GM12878 (cell line): ENCODE results near the gene PPP1CA. TPM values are rescaled to one million over a fixed set of nuclear protein-coding genes. Genes with fewer than 3 reads are reported as not detected.

Experiments used
- ATAC-seq: fragments of 200-7000 bp; cut with Tn5 transposase; 3 replicates; pipeline ENCODE4 v1.9.1; 2020; ENCODE audit warnings: mild to moderate bottlenecking, moderate library complexity
- BruUV-seq: library from RNA; stranded (reverse); fragments of 400-500 nt; replicated peaks from 2 replicates; lab custom pipeline; 2021; lab: Mats Ljungman, UMichigan
- CTCF ChIA-PET: fragments of 300-600 bp; sonication (Branson Sonifier 250); formaldehyde crosslinking; extraction: SDS; loops from one replicate; lab custom pipeline; 2021; ENCODE audit warnings: inconsistent platforms; lab: Yijun Ruan, JAX
- POLR2A ChIA-PET: fragments of 350-600 bp; formaldehyde crosslinking; extraction: SDS; loops from one replicate; lab custom pipeline; 2021; ENCODE audit warnings: inconsistent platforms; lab: Charles Lee
- RAD21 ChIA-PET: fragments of 300-600 bp; sonication (Branson Sonifier 250); formaldehyde crosslinking; loops from one replicate; lab custom pipeline; 2023; ENCODE audit warnings: antibody characterized with exemption; ENCODE audit not compliant: unreplicated experiment; lab: Charles Lee
- SMC1A ChIA-PET: fragments of 300-600 bp; sonication (Branson Sonifier 250); formaldehyde crosslinking; loops from one replicate; lab custom pipeline; 2023; ENCODE audit not compliant: unreplicated experiment, uncharacterized antibody; lab: Charles Lee
- DNase-seq: peaks from one replicate; pipeline ENCODE4 v3.0.0-alpha.2; 2011; ENCODE audit warnings: low read depth, low spot score
- FAIRE-seq: peaks from 3 replicates; lab custom pipeline; 2011; peaks lifted over from hg19 to GRCh38; lab: Jason Lieb, UNC
- H2AFZ ChIP-seq: 2 replicates; pipeline ENCODE4 v1.6.0; 2011; ENCODE audit warnings: low read depth, low read length, control low read depth; ENCODE audit not compliant: control insufficient read depth
- H3K27ac ChIP-seq: 2 replicates; pipeline ENCODE4 v1.5.1; 2011; ENCODE audit warnings: control low read depth; ENCODE audit not compliant: control insufficient read depth, insufficient read depth
- H3K27me3 ChIP-seq, 2 experiments: replicated peaks in 1 of 2; 2 replicates each; pipeline versions ENCODE4 v1.6.0 to v1.6.1; 2011; ENCODE audit warnings: low read length in 1 of 2; ENCODE audit not compliant: control insufficient read depth in 2 of 2, insufficient read depth in 2 of 2
- H3K36me3 ChIP-seq, 2 experiments: 2 replicates each; pipeline ENCODE4 v1.5.1; 2011; ENCODE audit warnings: low read length in 1 of 2; ENCODE audit not compliant: control insufficient read depth in 2 of 2, insufficient read depth in 2 of 2
- H3K4me1 ChIP-seq: 2 replicates; pipeline ENCODE4 v1.6.1; 2011; ENCODE audit warnings: mild to moderate bottlenecking, low read length, moderate library complexity, mixed read lengths; ENCODE audit not compliant: control insufficient read depth, insufficient read depth
- H3K4me2 ChIP-seq: 2 replicates; pipeline ENCODE4 v1.6.0; 2011; ENCODE audit warnings: control low read depth; ENCODE audit not compliant: control insufficient read depth, insufficient read depth
- H3K4me3 ChIP-seq: fragments of 200-600 bp; sonication (generic); 2 replicates; pipeline ENCODE4 v1.5.1; 2016
- H3K79me2 ChIP-seq: 2 replicates; pipeline ENCODE4 v1.6.0; 2011; ENCODE audit warnings: low read length; ENCODE audit not compliant: control insufficient read depth, insufficient read depth
- H3K9ac ChIP-seq: 2 replicates; pipeline ENCODE4 v1.8.0; 2011; ENCODE audit warnings: low read length, control low read depth, mixed read lengths; ENCODE audit not compliant: control insufficient read depth, insufficient read depth
- H3K9me3 ChIP-seq: replicated peaks from 3 replicates; pipeline ENCODE4 v1.5.1; 2011; ENCODE audit warnings: mild to moderate bottlenecking, low read length; ENCODE audit not compliant: control insufficient read depth, insufficient read depth
- H4K20me1 ChIP-seq: 2 replicates; pipeline ENCODE4 v1.6.0; 2011; ENCODE audit not compliant: control insufficient read depth, insufficient read depth
- CBX3 ChIP-seq: fragments of 200-600 bp; sonication (generic); IDR thresholded peaks from 2 replicates; pipeline ENCODE4 v1.6.1; 2016; ENCODE audit warnings: low read depth, borderline replicate concordance
- DPF2 ChIP-seq: fragments of 450-650 bp; IDR thresholded peaks from 2 replicates; pipeline ENCODE4 v1.6.1; 2017; ENCODE audit warnings: mild to moderate bottlenecking
- HDGF ChIP-seq: fragments of 450-650 bp; IDR thresholded peaks from 2 replicates; pipeline ENCODE4 v1.6.1; 2016; ENCODE audit warnings: antibody characterized with exemption
- IRF5 ChIP-seq: fragments of 450-650 bp; IDR thresholded peaks from 2 replicates; pipeline ENCODE4 v1.6.1; 2017; ENCODE audit warnings: borderline replicate concordance
- MEF2A ChIP-seq: IDR thresholded peaks from 2 replicates; pipeline ENCODE4 v1.6.1; 2011; ENCODE audit warnings: low read depth, mild to moderate bottlenecking, low read length, moderate library complexity; ENCODE audit not compliant: insufficient read depth
- PKNOX1 ChIP-seq: fragments of 450-650 bp; IDR thresholded peaks from 2 replicates; pipeline ENCODE4 v1.6.1; 2016; ENCODE audit warnings: mild to moderate bottlenecking
- RELB ChIP-seq: fragments of 450-650 bp; IDR thresholded peaks from 2 replicates; pipeline ENCODE4 v1.6.1; 2017; ENCODE audit warnings: low read depth, mild to moderate bottlenecking, moderate library complexity
- SMARCA5 ChIP-seq: fragments of 450-650 bp; IDR thresholded peaks from 2 replicates; pipeline ENCODE4 v1.6.1; 2017; ENCODE audit warnings: mild to moderate bottlenecking
- SPI1 ChIP-seq: IDR thresholded peaks from 2 replicates; pipeline ENCODE4 v1.6.1; 2011; ENCODE audit warnings: low read depth, mild to moderate bottlenecking, low read length, moderate library complexity, borderline replicate concordance; ENCODE audit not compliant: insufficient read depth
- TBL1XR1 ChIP-seq: IDR thresholded peaks from 2 replicates; pipeline ENCODE4 v1.6.1; 2012; ENCODE audit warnings: low read depth, low read length, improper control_type of control experiment
- TCF7 ChIP-seq: IDR thresholded peaks from 2 replicates; pipeline ENCODE4 v1.6.1; 2014; ENCODE audit warnings: antibody characterized with exemption, borderline replicate concordance
- WGBS: methylation state at CpG from one replicate; pipeline ENCODE4 v1.1.6; 2016; ENCODE audit warnings: low lambda C conversion rate; ENCODE audit not compliant: insufficient replicate concordance, insufficient coverage; ENCODE audit errors: missing lambda C conversion rate; 5-methylcytosine and 5-hydroxymethylcytosine counted together
- in situ Hi-C: fragments of 300-500 bp; cut with MboI; formaldehyde crosslinking; loops from 9 replicates; pipeline ENCODE4 v1.14.3; 2018; ENCODE audit warnings: mixed read lengths
- intact Hi-C: fragments of 100-400 bp; cut with micrococcal nuclease; formaldehyde crosslinking; loops from one replicate; pipeline ENCODE4 v1.14.2; 2022; ENCODE audit not compliant: unreplicated experiment
- polyA plus RNA-seq, 11 experiments: library from polyadenylated mRNA; depleted of rRNA in 4 of 11; unstranded in 6 of 11; stranded (reverse) in 5 of 11; fragments of >200 nt; fragmentation: Nextera tagmentation in 4 of 11; fragmentation: Illumina TruSeq in 1 of 11; extraction: Ambion mirVana in 4 of 11; extraction: Trizol in 1 of 11; gene quantifications; 1 replicate in 1 of 11; 2 replicates in 10 of 11; pipeline versions ENCODE4 v1.2.1 to v1.2.3, GENCODE V29; 2011 to 2016; ENCODE audit warnings: inconsistent platforms in 2 of 11, missing spikeins in 2 of 11, low read depth in 1 of 11
- total RNA-seq, 4 experiments: library from RNA; depleted of rRNA in 3 of 4; stranded (reverse); fragments of >200 nt in 3 of 4; fragmentation: Illumina TruSeq in 1 of 4; extraction: Trizol in 1 of 4; gene quantifications; 2 replicates each; pipeline versions ENCODE4 v1.2.1 to v1.2.3, GENCODE V29; 2013 to 2021
- TF ChIP-seq, protein P1 (sequence below): fragments of 450-650 bp; formaldehyde crosslinking; IDR thresholded peaks from 2 replicates; pipeline ENCODE4 v1.4.0; 2022; ENCODE audit warnings: mild to moderate bottlenecking, moderate library complexity

Gene PPP1CA
- total and polyA plus RNA-seq, 10 of the 15 experiments (the other 5 are each of a cell fraction or from before 2014, with no cell fraction given) = 26.4 to 458 (median 240) TPM

- H3K4me3 ChIP-seq = no peak overlapping the region
- POLR2A ChIA-PET = interaction anchor here (1.1 to 2.8 kb wide), 4 partner anchors 8 to 54 kb away, joined by 3 to 16 read pairs (median 8); partner anchors contain the start of genes PPP1CA and TBC1D10C
- BruUV-seq = no TSS peak
Observed at GRCh38 chr11:67411785-67412152, 10.1 kb upstream of the PPP1CA start.

More at GRCh38 chr11:67411785-67412152, 10.1 kb upstream of the PPP1CA start:
- DNase-seq = no peak
- Histone ChIP-seq H3K79me2 (peaks cover 3% of the 10 kb centered on the region), H3K27me3 (peaks cover 0 to 5% of the 10 kb centered on the region in 2 experiments; a peak in 3 of 4 replicates), H3K36me3 (no peaks in the 10 kb centered on the region), H3K9me3 (no peaks in the 10 kb centered on the region), H4K20me1 (no peaks in the 10 kb centered on the region), H2AFZ (no peak overlapping the region), H3K9ac (no peak overlapping the region), H3K4me1 (peaks cover 41% of the 10 kb centered on the region), H3K4me2 (no peak overlapping the region), H3K27ac (no peak overlapping the region)
- 54% methylated on average over 7 of the region's 7 CpGs for WGBS
- CTCF ChIA-PET = interaction anchor here (1.3 to 2.4 kb wide), 2 partner anchors 10 to 25 kb away, joined by 4 to 12 read pairs; partner anchors contain the start of genes PPP1CA and PTPRCAP
- ATAC-seq = peak; percentile 22
- peak; percentile 38 for FAIRE-seq
- in situ Hi-C loops (no loop called here), intact Hi-C loops (no loop called here)
- TF ChIP-seq HDGF (no peak), SPI1 (peak; percentile 55; the same call in 1 of the 2 replicates), TCF7 (no peak), PKNOX1 (no peak), MEF2A (no peak), TBL1XR1 (no peak), DPF2 (0 out of 2 replicates have a peak, but pooled peaks have one; percentile 25), RELB (0 out of 2 replicates have a peak, but pooled peaks have one; percentile 19), SMARCA5 (0 out of 2 replicates have a peak, but pooled peaks have one; percentile 52), IRF5 (no peak), CBX3 (no peak)
- TF ChIP-seq, protein P1, sequence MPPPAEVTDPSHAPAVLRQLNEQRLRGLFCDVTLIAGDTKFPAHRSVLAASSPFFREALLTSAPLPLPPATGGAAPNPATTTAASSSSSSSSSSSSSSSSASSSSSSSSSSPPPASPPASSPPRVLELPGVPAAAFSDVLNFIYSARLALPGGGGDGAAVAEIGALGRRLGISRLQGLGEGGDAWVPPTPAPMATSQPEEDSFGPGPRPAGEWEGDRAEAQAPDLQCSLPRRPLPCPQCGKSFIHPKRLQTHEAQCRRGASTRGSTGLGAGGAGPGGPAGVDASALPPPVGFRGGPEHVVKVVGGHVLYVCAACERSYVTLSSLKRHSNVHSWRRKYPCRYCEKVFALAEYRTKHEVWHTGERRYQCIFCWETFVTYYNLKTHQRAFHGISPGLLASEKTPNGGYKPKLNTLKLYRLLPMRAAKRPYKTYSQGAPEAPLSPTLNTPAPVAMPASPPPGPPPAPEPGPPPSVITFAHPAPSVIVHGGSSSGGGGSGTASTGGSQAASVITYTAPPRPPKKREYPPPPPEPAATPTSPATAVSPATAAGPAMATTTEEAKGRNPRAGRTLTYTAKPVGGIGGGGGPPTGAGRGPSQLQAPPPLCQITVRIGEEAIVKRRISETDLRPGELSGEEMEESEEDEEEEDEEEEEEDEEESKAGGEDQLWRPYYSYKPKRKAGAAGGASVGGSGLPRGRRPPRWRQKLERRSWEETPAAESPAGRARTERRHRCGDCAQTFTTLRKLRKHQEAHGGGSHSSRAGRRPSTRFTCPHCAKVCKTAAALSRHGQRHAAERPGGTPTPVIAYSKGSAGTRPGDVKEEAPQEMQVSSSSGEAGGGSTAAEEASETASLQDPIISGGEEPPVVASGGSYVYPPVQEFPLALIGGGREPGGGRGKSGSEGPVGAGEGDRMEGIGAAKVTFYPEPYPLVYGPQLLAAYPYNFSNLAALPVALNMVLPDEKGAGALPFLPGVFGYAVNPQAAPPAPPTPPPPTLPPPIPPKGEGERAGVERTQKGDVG (CRISPR knock-in tag) = no peak
- SMC1A ChIA-PET = interaction anchor here (0.8 to 1.0 kb wide), 2 partner anchors 9 to 11 kb away, joined by 3 read pairs; no protein-coding TSS in a partner anchor
- RAD21 ChIA-PET = interaction anchor here (1.6 to 3.0 kb wide), 2 partner anchors 10 to 59 kb away, joined by 5 to 12 read pairs; partner anchors contain the start of genes POLD4 and PPP1CA
